Caco-2 (cell line): Measurements from ENCODE around the gene PF4V1. TPM values are rescaled to one million over a fixed set of nuclear protein-coding genes. Genes with fewer than 3 reads are reported as not detected.
A peak's percentile ranks its signal among the peaks of the same experiment; 100 is the strongest.

Source experiments
- BruUV-seq: library from RNA; stranded (reverse); fragments of 400-500 nt; replicated peaks from 2 replicates; lab custom pipeline; 2021; lab: Mats Ljungman, UMichigan
- CTCF ChIA-PET: fragments of 300-600 bp; sonication (Branson Sonifier 250); formaldehyde crosslinking; loops from one replicate; lab custom pipeline; 2022; ENCODE audit warnings: antibody characterized with exemption; lab: Charles Lee
- POLR2A ChIA-PET: fragments of 300-600 bp; sonication (Branson Sonifier 250); formaldehyde crosslinking; loops from one replicate; lab custom pipeline; 2022; ENCODE audit warnings: antibody characterized with exemption; lab: Charles Lee
- DNase-seq, 2 experiments: peaks; one replicate each; pipeline versions ENCODE4 v3.0.0 to v3.0.0-alpha.2; 2020 to 2022
- H3K27me3 ChIP-seq: replicated peaks from 2 replicates; pipeline ENCODE4 v1.6.0; 2011; ENCODE audit warnings: low read length; ENCODE audit not compliant: control insufficient read depth, insufficient read depth
- H3K36me3 ChIP-seq: 2 replicates; pipeline ENCODE4 v1.5.1; 2011; ENCODE audit warnings: low read length; ENCODE audit not compliant: control insufficient read depth, insufficient read depth
- H3K4me1 ChIP-seq: fragments of 250-450 bp; sonication (Bioruptor Pico); 2 replicates; pipeline ENCODE4 v1.5.1; 2020; ENCODE audit warnings: mild to moderate bottlenecking
- H3K4me3 ChIP-seq: 2 replicates; pipeline ENCODE4 v1.5.1; 2011; ENCODE audit warnings: low read depth, mild to moderate bottlenecking, control low read depth, low read length
- H3K9me3 ChIP-seq: fragments of 250-450 bp; sonication (Bioruptor Pico); 2 replicates; pipeline ENCODE4 v1.5.1; 2020; ENCODE audit warnings: mild to moderate bottlenecking, moderate library complexity
- H3K27ac Mint-ChIP-seq: one replicate; pipeline ENCODE4 v1.8.0; 2022; ENCODE audit warnings: mixed read lengths; ENCODE audit not compliant: unreplicated experiment
- H3K27me3 Mint-ChIP-seq: one replicate; pipeline ENCODE4 v1.8.0; 2022; ENCODE audit warnings: mixed read lengths; ENCODE audit not compliant: insufficient read depth, unreplicated experiment
- H3K36me3 Mint-ChIP-seq: one replicate; pipeline ENCODE4 v1.8.0; 2022; ENCODE audit warnings: mild to moderate bottlenecking, mixed read lengths; ENCODE audit not compliant: insufficient read depth, unreplicated experiment
- H3K4me1 Mint-ChIP-seq: one replicate; pipeline ENCODE4 v1.8.0; 2022; ENCODE audit warnings: low read depth, mixed read lengths; ENCODE audit not compliant: unreplicated experiment
- H3K4me3 Mint-ChIP-seq: one replicate; pipeline ENCODE4 v1.8.0; 2022; ENCODE audit warnings: mild to moderate bottlenecking, moderate library complexity, mixed read lengths; ENCODE audit not compliant: unreplicated experiment
- H3K9me3 Mint-ChIP-seq: one replicate; pipeline ENCODE4 v1.8.0; 2022; ENCODE audit warnings: mixed read lengths; ENCODE audit not compliant: unreplicated experiment
- CTCF ChIP-seq, 2 experiments: fragments of 200-600 bp in 1 of 2; IDR thresholded peaks; 1 replicate in 1 of 2; 2 replicates in 1 of 2; pipeline versions ENCODE4 v1.5.1 to v1.8.0; 2011 to 2022; ENCODE audit warnings: antibody characterized with exemption in 1 of 2, control low read depth in 1 of 2, inconsistent platforms in 1 of 2, low read depth in 1 of 2, low read length in 1 of 2, mild to moderate bottlenecking in 1 of 2, moderate library complexity in 1 of 2; ENCODE audit not compliant: insufficient read depth in 1 of 2, severe bottlenecking in 1 of 2, unreplicated experiment in 1 of 2
- intact Hi-C: fragments of 100-400 bp; cut with micrococcal nuclease; formaldehyde crosslinking; loops from one replicate; pipeline ENCODE4 v1.10.0; 2022; ENCODE audit not compliant: unreplicated experiment
- total RNA-seq: library from RNA; stranded (reverse); gene quantifications from 2 replicates; pipeline ENCODE4 v1.2.3, GENCODE V29; 2022

Gene PF4V1
- total RNA-seq, 1 experiment from 2014 or later, result not detected

DNA sequence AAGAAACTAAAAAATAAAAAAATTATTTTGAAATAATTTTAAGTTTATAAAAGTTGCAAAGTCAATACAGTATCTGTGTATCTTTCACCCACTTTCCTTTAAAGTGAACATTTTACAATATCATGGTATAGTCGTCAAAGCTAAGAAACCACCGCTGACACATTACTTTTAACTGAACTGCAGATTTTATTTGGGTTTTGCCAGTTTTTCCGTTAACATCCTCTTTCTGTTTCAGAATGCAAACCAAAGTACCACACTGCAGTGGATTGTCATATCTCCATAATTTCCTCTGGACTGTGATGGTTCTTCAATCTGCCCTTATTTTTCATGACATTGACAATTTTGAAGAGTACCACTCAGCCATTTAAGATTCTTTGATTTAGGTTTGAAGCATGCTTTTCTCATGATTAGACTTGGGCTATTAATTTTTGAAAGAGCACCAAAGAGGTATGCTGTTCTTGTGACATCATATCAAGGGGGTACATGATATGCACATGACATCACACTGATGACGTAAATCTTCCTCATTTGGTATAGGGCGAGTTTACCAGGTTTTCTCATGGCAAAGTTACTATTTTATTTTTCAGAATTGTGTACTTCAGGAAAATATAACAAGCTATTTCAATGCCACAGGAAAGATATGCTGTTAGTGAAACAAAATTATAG is 12.5 kb downstream of the PF4V1 start:
- POLR2A ChIA-PET, result no interaction called here
- Mint-ChIP-seq H3K36me3 (no peaks in the 10 kb centered on the region), H3K4me1 (no peaks in the 10 kb centered on the region), H3K27me3 (peaks cover 7% of the 10 kb centered on the region), H3K4me3 (no peak overlapping the region), H3K27ac (no peak overlapping the region), H3K9me3 (no peaks in the 10 kb centered on the region)
- no peak for DNase-seq
- Histone ChIP-seq H3K4me3 (no peak overlapping the region), H3K9me3 (no peaks in the 10 kb centered on the region), H3K4me1 (no peaks in the 10 kb centered on the region; the same call in 1 of the 2 replicates), H3K36me3 (no peaks in the 10 kb centered on the region), H3K27me3 (no peaks in the 10 kb centered on the region)
- intact Hi-C loops, result no loop called here
- no peak for TF ChIP-seq CTCF (IDR thresholded peaks at IDR 0.05; ENCODE audit: insufficient read depth in 1 of 2, low read depth in 1 of 2, low read length in 1 of 2, severe bottlenecking in 1 of 2, unreplicated experiment in 1 of 2)
- BruUV-seq, result no TSS peak
- CTCF ChIA-PET, result no interaction called here

DNA sequence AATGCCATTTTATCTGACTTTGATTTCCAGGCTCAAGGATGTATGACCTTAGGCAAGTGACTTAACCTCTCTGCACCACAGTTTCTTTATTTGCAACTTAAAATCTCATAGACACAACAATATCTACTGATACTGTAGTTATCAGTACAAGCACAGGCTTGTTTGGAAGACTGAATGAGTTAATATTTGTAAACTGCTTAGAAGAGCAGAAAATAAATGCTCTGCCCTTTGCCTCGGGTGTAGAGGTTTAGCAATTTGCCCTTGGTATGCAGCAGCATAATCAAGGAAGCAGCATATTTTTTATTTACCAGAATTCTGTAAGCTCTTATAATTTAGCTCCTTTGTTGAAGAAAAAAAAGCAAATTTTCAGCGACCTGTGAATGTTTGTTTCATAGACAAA is 13.2 kb downstream of the PF4V1 start:
- H3K27me3 ChIP-seq, result no peaks in the 10 kb centered on the region
- H3K4me3 Mint-ChIP-seq, result no peak overlapping the region
- H3K36me3 Mint-ChIP-seq, result no peaks in the 10 kb centered on the region
- DNase-seq, result no peak
- intact Hi-C loops, result no loop called here
- H3K4me1 ChIP-seq, result no peaks in the 10 kb centered on the region; the same call in 1 of the 2 replicates
- no peaks in the 10 kb centered on the region for H3K4me1 Mint-ChIP-seq
- CTCF ChIA-PET, result no interaction called here
- no peak overlapping the region for H3K4me3 ChIP-seq
- no TSS peak for BruUV-seq
- H3K9me3 ChIP-seq, result no peaks in the 10 kb centered on the region
- no peak for TF ChIP-seq CTCF (IDR thresholded peaks at IDR 0.05; ENCODE audit: insufficient read depth in 1 of 2, low read depth in 1 of 2, low read length in 1 of 2, severe bottlenecking in 1 of 2, unreplicated experiment in 1 of 2)
- no peaks in the 10 kb centered on the region for H3K36me3 ChIP-seq
- no peaks in the 10 kb centered on the region for H3K9me3 Mint-ChIP-seq
- H3K27me3 Mint-ChIP-seq, result peaks cover 5% of the 10 kb centered on the region
- H3K27ac Mint-ChIP-seq, result no peak overlapping the region
- POLR2A ChIA-PET, result no interaction called here

DNA sequence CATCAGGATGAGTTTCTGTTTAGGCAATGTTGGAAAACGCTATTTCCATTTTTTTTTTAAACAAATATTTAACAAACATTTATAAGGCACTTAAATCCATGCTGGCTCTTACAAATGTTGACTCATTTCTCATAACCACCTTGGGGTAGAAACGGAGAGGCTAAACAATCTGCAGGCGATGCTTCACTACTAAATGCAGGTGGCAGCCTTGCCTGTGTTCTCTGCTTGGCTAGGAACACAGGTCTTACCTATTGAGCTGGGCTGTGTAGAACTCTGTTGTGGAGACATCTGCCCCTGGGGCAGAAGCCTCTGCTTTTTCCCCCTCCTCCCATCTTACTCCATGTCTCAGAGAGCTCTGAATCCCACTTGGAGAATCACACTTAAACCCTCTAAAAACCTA is 14.7 kb downstream of the PF4V1 start:
- H3K9me3 Mint-ChIP-seq, result no peaks in the 10 kb centered on the region
- Histone ChIP-seq H3K4me3 (no peak overlapping the region), H3K9me3 (no peaks in the 10 kb centered on the region), H3K27me3 (no peaks in the 10 kb centered on the region), H3K36me3 (no peaks in the 10 kb centered on the region), H3K4me1 (no peaks in the 10 kb centered on the region; the same call in 1 of the 2 replicates)
- ChIA-PET POLR2A (no interaction called here), CTCF (interaction anchor here (1.2 kb wide), 1 partner anchor 267 kb away, joined by 9 read pairs; no protein-coding TSS in a partner anchor)
- no peak overlapping the region for H3K27ac Mint-ChIP-seq
- TF ChIP-seq CTCF (IDR thresholded peaks at IDR 0.05; ENCODE audit: insufficient read depth in 1 of 2, low read depth in 1 of 2, low read length in 1 of 2, severe bottlenecking in 1 of 2, unreplicated experiment in 1 of 2), result peak in 1 of 2 experiments; percentile 22
- no TSS peak for BruUV-seq
- H3K4me1 Mint-ChIP-seq, result no peaks in the 10 kb centered on the region
- DNase-seq, result peak; percentile 32 to 56
- no peak overlapping the region for H3K4me3 Mint-ChIP-seq
- no peaks in the 10 kb centered on the region for H3K36me3 Mint-ChIP-seq
- intact Hi-C loops, result loop anchor here (1.0 to 2.0 kb wide), 3 partner anchors 97 to 267 kb away; partner anchors contain the start of gene CXCL3
- H3K27me3 Mint-ChIP-seq, result peaks cover 3% of the 10 kb centered on the region
